Spleen (tissue), 11 donors: ENCODE results near the gene PRKCH. TPM values are rescaled to one million over a fixed set of nuclear protein-coding genes. Genes with fewer than 3 reads are reported as not detected.

Source experiments
- DNase-seq: peaks from one replicate; pipeline ENCODE4 v3.0.0-alpha.2; 2020
- H3K27ac ChIP-seq, 8 donors: fragments of 200-600 bp; sonication (generic) in 7 of 8; 1 replicate in 4 of 8; 2 replicates in 4 of 8; pipeline versions ENCODE4 v1.5.0 to v1.8.0; 2016 to 2021; ENCODE audit warnings: inconsistent platforms in 4 of 8, mild to moderate bottlenecking in 4 of 8, moderate library complexity in 1 of 8
- H3K27me3 ChIP-seq, 7 donors: fragments of 200-600 bp; sonication (generic) in 6 of 7; replicated peaks in 1 of 7; 1 replicate in 4 of 7; 2 replicates in 3 of 7; pipeline versions ENCODE4 v1.5.0 to v1.8.0; 2016 to 2021; ENCODE audit warnings: inconsistent platforms in 3 of 7, mild to moderate bottlenecking in 1 of 7
- H3K36me3 ChIP-seq, 6 donors: fragments of 200-600 bp; sonication (generic) in 5 of 6; 1 replicate in 4 of 6; 2 replicates in 2 of 6; pipeline versions ENCODE4 v1.5.0 to v1.8.0; 2016 to 2021; ENCODE audit warnings: inconsistent platforms in 2 of 6
- H3K4me1 ChIP-seq, 6 donors: fragments of 200-600 bp; sonication (generic) in 5 of 6; 1 replicate in 3 of 6; 2 replicates in 3 of 6; pipeline versions ENCODE4 v1.5.0 to v1.8.0; 2016 to 2021; ENCODE audit warnings: inconsistent platforms in 3 of 6
- H3K4me3 ChIP-seq, 8 donors: fragments of 200-600 bp; sonication (generic) in 7 of 8; 1 replicate in 4 of 8; 2 replicates in 4 of 8; pipeline versions ENCODE4 v1.5.0 to v1.8.0; 2016 to 2021; ENCODE audit warnings: inconsistent platforms in 4 of 8, mild to moderate bottlenecking in 4 of 8, moderate library complexity in 2 of 8
- H3K9me3 ChIP-seq, 8 donors: fragments of 200-600 bp; sonication (generic) in 7 of 8; 1 replicate in 4 of 8; 2 replicates in 4 of 8; pipeline versions ENCODE4 v1.5.0 to v1.8.0; 2016 to 2021; ENCODE audit warnings: inconsistent platforms in 4 of 8
- CTCF ChIP-seq, 11 experiments: fragments of 200-600 bp in 7 of 11; fragments of 450-650 bp in 4 of 11; sonication (generic) in 4 of 11; IDR thresholded peaks in 8 of 11; conservative IDR thresholded peaks in 3 of 11; 1 replicate in 7 of 11; 2 replicates in 4 of 11; pipeline versions ENCODE4 v1.4.0 to v1.8.0; 2016 to 2021; ENCODE audit warnings: antibody characterized with exemption in 11 of 11, inconsistent platforms in 4 of 11, mild to moderate bottlenecking in 1 of 11
- POLR2A ChIP-seq, 3 donors: fragments of 450-650 bp; IDR thresholded peaks; one replicate each; pipeline ENCODE4 v1.5.1; 2017; ENCODE audit warnings: antibody characterized with exemption in 3 of 3, mild to moderate bottlenecking in 1 of 3
- POLR2AphosphoS5 ChIP-seq, 3 donors: sonication (generic); formaldehyde crosslinking; IDR thresholded peaks; one replicate each; pipeline ENCODE4 v1.5.1; 2017; ENCODE audit warnings: antibody characterized with exemption in 3 of 3
- WGBS, 5 donors: extraction: QIAGEN DNeasy Blood & Tissue Kit in 3 of 5; methylation state at CpG; one replicate each; pipeline versions ENCODE4 v1.1.5 to v1.1.7; 2013 to 2018; 5-methylcytosine and 5-hydroxymethylcytosine counted together
- intact Hi-C: fragments of 100-400 bp; cut with DNase I; formaldehyde crosslinking; loops from one replicate; pipeline ENCODE4 v1.15.0; 2023; ENCODE audit warnings: low total_unique reads
- polyA plus RNA-seq, 3 donors: library from polyadenylated mRNA; stranded (reverse); fragments of 200-250 nt; gene quantifications; one replicate each; pipeline ENCODE4 v1.2.1, GENCODE V29; 2013
- total RNA-seq, 7 donors: library from RNA; depleted of rRNA in 3 of 7; stranded (reverse); fragments of >200 nt in 3 of 7; fragmentation: NEBNext Ultra II Directional in 4 of 7; extraction: Animal tissue kit (Norgen Biotek cat#: 25700) in 4 of 7; gene quantifications; one replicate each; pipeline versions ENCODE4 v1.1.0 to v1.2.1, GENCODE V29; 2016 to 2021
- donor health status: healthy with polysubstance abuse.
- donor health status: DM: no; HTN: no; CAD: no; lungs with moderate emphysema.
- donor health status: DM: no; HTN: no; CAD: no.
- donor health status: Bipolar disorder and iron deficiency.
- donor health status: healthy.
- donor health status: DM: no; HTN: no; CAD: no.
- donor health status: DM: yes; HTN: yes; CAD: no.

The PRKCH gene
- total and polyA plus RNA-seq, 10 donors: 10.0 to 184 (median 105) TPM

GRCh38 chr14:61495809-61496208 lies 174.4 kb downstream of the PRKCH start:
- no peak for TF ChIP-seq CTCF (IDR thresholded peaks at IDR 0.05 in 8 of 11, conservative IDR thresholded peaks at IDR 0.05 in 3 of 11)
- TF ChIP-seq POLR2AphosphoS5 (IDR thresholded peaks at IDR 0.05): no peak
- TF ChIP-seq POLR2A (IDR thresholded peaks at IDR 0.05): no peak
- Histone ChIP-seq H3K27ac (no peak overlapping the region), H3K4me1 (peaks cover 11 to 86% (median 47%) of the 10 kb centered on the region in 6 donors)

GRCh38 chr14:61498303-61498702 lies 176.9 kb downstream of the PRKCH start:
- TF ChIP-seq CTCF (IDR thresholded peaks at IDR 0.05 in 8 of 11, conservative IDR thresholded peaks at IDR 0.05 in 3 of 11) (no peak), POLR2A (IDR thresholded peaks at IDR 0.05) (no peak), POLR2AphosphoS5 (IDR thresholded peaks at IDR 0.05) (no peak)
- intact Hi-C loops: no loop called here

More at GRCh38 chr14:61495809-61496208, 174.4 kb downstream of the PRKCH start:
- Histone ChIP-seq H3K9me3 (no peaks in the 10 kb centered on the region), H3K36me3 (peaks cover 0 to 43% (median 0%) of the 10 kb centered on the region in 6 donors), H3K27me3 (no peaks in the 10 kb centered on the region), H3K4me3 (no peak overlapping the region)
- DNase-seq: no peak
- WGBS, 5 donors: 93 to 100% (median 96%) methylated on average over 5 of the region's 5 CpGs
- intact Hi-C loops: no loop called here

GRCh38 chr14:61498811-61499210 lies 177.4 kb downstream of the PRKCH start:
- H3K4me1 ChIP-seq: peaks cover 21 to 86% (median 54%) of the 10 kb centered on the region in 6 donors
- TF ChIP-seq POLR2A (IDR thresholded peaks at IDR 0.05): no peak
- no peak for TF ChIP-seq CTCF (IDR thresholded peaks at IDR 0.05 in 8 of 11, conservative IDR thresholded peaks at IDR 0.05 in 3 of 11)
- no peak for TF ChIP-seq POLR2AphosphoS5 (IDR thresholded peaks at IDR 0.05)
- intact Hi-C loops: no loop called here
- no peak for DNase-seq
- no peaks in the 10 kb centered on the region for H3K27me3 ChIP-seq
- H3K27ac ChIP-seq: peak overlapping the region in 6 of 8 donors; percentile 1 to 86 (median 19)
- 51 to 82% (median 64%) methylated on average over 6 of the region's 6 CpGs for WGBS, 5 donors
- H3K36me3 ChIP-seq: peaks cover 0 to 21% (median 0%) of the 10 kb centered on the region in 6 donors
- no peaks in the 10 kb centered on the region for H3K9me3 ChIP-seq
- H3K4me3 ChIP-seq: no peak overlapping the region

More at GRCh38 chr14:61498303-61498702, 176.9 kb downstream of the PRKCH start:
- Histone ChIP-seq H3K9me3 (no peaks in the 10 kb centered on the region), H3K4me1 (peaks cover 18 to 86% (median 50%) of the 10 kb centered on the region in 6 donors), H3K27ac (peak overlapping the region in 4 of 8 donors; percentile 1 to 86 (median 56)), H3K36me3 (peaks cover 0 to 23% (median 0%) of the 10 kb centered on the region in 6 donors), H3K4me3 (no peak overlapping the region), H3K27me3 (no peaks in the 10 kb centered on the region)
- no peak for DNase-seq
- WGBS, 5 donors: 24 to 32% (median 30%) methylated on average over 3 of the region's 3 CpGs

DNA sequence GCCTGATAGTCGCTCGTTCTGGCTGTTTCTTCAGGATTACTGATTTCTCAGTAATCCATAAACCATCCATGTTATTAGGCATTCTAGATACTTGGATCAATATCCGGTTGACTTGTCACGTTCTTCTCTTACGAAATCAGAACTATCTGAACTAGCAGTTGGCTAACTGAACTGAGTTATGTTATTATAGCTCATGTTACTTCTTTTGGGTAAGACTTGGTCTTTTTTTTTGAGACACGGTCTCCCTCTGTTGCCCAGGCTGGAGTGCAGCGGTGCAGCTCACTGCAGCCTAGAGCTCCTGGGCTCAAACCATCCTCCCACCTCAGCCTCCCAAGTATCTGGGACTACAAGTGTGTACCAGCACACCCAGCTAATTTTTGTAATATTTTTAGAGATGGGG lies 178.6 kb downstream of the PRKCH start:
- no peaks in the 10 kb centered on the region for H3K27me3 ChIP-seq
- intact Hi-C loops: no loop called here
- H3K36me3 ChIP-seq: peaks cover 0 to 21% (median 0%) of the 10 kb centered on the region in 6 donors
- peaks cover 30 to 86% (median 58%) of the 10 kb centered on the region in 6 donors for H3K4me1 ChIP-seq
- no peak for DNase-seq
- 67 to 88% (median 81%) methylated on average over 7 of the region's 7 CpGs for WGBS, 5 donors
- H3K9me3 ChIP-seq: no peaks in the 10 kb centered on the region
- H3K4me3 ChIP-seq: no peak overlapping the region
- peak overlapping the region in 4 of 8 donors; percentile 22 to 91 (median 84) for H3K27ac ChIP-seq
- TF ChIP-seq CTCF (IDR thresholded peaks at IDR 0.05 in 8 of 11, conservative IDR thresholded peaks at IDR 0.05 in 3 of 11) (no peak), POLR2AphosphoS5 (IDR thresholded peaks at IDR 0.05) (no peak), POLR2A (IDR thresholded peaks at IDR 0.05) (no peak)
